Smooth muscle cell (in vitro differentiated cells): Measurements from ENCODE around the gene HPCAL4. TPM values are rescaled to one million over a fixed set of nuclear protein-coding genes. Genes with fewer than 3 reads are reported as not detected.

Experiments used
- DNase-seq: peaks from one replicate; lab custom pipeline; 2025; ENCODE audit not compliant: unreplicated experiment; lab: John Stamatoyannopoulos, UW
- H2AFZ ChIP-seq: fragments of 200-600 bp; sonication (generic); 2 replicates; pipeline ENCODE4 v1.6.0; 2016; ENCODE audit warnings: antibody characterized with exemption, low read depth, mild to moderate bottlenecking
- H3F3A ChIP-seq: fragments of 200-600 bp; sonication (generic); 2 replicates; pipeline ENCODE4 v1.6.0; 2017; ENCODE audit warnings: antibody characterized with exemption, low read depth
- H3K27ac ChIP-seq: fragments of 200-600 bp; sonication (generic); 2 replicates; pipeline ENCODE4 v1.5.1; 2016; ENCODE audit warnings: low read depth, mild to moderate bottlenecking
- H3K27me3 ChIP-seq: fragments of 200-600 bp; sonication (generic); 2 replicates; pipeline ENCODE4 v1.6.1; 2016; ENCODE audit warnings: low read depth, mild to moderate bottlenecking
- H3K36me3 ChIP-seq: fragments of 200-600 bp; sonication (generic); 2 replicates; pipeline ENCODE4 v1.5.1; 2016; ENCODE audit warnings: low read depth
- H3K4me1 ChIP-seq: fragments of 200-600 bp; sonication (generic); 2 replicates; pipeline ENCODE4 v1.5.1; 2016; ENCODE audit warnings: low read depth
- H3K4me2 ChIP-seq: fragments of 200-600 bp; sonication (generic); 2 replicates; pipeline ENCODE4 v1.6.0; 2016; ENCODE audit warnings: mild to moderate bottlenecking
- H3K4me3 ChIP-seq: fragments of 200-600 bp; sonication (generic); 2 replicates; pipeline ENCODE4 v1.5.1; 2016; ENCODE audit warnings: mild to moderate bottlenecking
- H3K79me2 ChIP-seq: fragments of 200-600 bp; sonication (generic); 2 replicates; pipeline ENCODE4 v1.6.0; 2016; ENCODE audit warnings: low read depth, mild to moderate bottlenecking
- H3K9ac ChIP-seq: fragments of 200-600 bp; sonication (generic); 2 replicates; pipeline ENCODE4 v1.6.0; 2016; ENCODE audit warnings: low read depth
- H3K9me3 ChIP-seq: fragments of 200-600 bp; sonication (generic); replicated peaks from 2 replicates; pipeline ENCODE4 v1.5.1; 2016; ENCODE audit warnings: low read depth
- H4K20me1 ChIP-seq: fragments of 200-600 bp; sonication (generic); 2 replicates; pipeline ENCODE4 v1.6.0; 2016; ENCODE audit warnings: low read depth
- CTCF ChIP-seq: fragments of 200-600 bp; sonication (generic); IDR thresholded peaks from 2 replicates; pipeline ENCODE4 v1.5.1; 2017; ENCODE audit warnings: borderline replicate concordance, mild to moderate bottlenecking, antibody characterized with exemption; ENCODE audit not compliant: insufficient read depth, poor library complexity, severe bottlenecking
- WGBS: methylation state at CpG from one replicate; pipeline ENCODE4 v1.1.7; 2016; ENCODE audit warnings: low lambda C conversion rate; 5-methylcytosine and 5-hydroxymethylcytosine counted together
- polyA plus RNA-seq: library from polyadenylated mRNA; unstranded; fragments of >200 nt; fragmentation: Nextera tagmentation; extraction: Ambion mirVana; gene quantifications from 2 replicates; pipeline ENCODE4 v1.2.1, GENCODE V29; 2016
- total RNA-seq: library from RNA; depleted of rRNA; stranded (reverse); fragments of >200 nt; gene quantifications from 2 replicates; pipeline ENCODE4 v1.2.3, GENCODE V29; 2014

HPCAL4 gene
- total and polyA plus RNA-seq, 2 experiments from 2014 or later = 0.04 TPM; not detected in 1

- peaks cover 92% of the 10 kb centered on the region for H3K27me3 ChIP-seq
- no peak overlapping the region for H3K4me3 ChIP-seq
- WGBS = 78% methylated on average over 4 of the region's 4 CpGs
- H3K27ac ChIP-seq = no peak overlapping the region
- H3K79me2 ChIP-seq = no peaks in the 10 kb centered on the region
- DNase-seq = no peak
- H3F3A ChIP-seq = no peaks in the 10 kb centered on the region
- H2AFZ ChIP-seq = no peak overlapping the region
- H3K36me3 ChIP-seq = no peaks in the 10 kb centered on the region
- H4K20me1 ChIP-seq = no peaks in the 10 kb centered on the region
- no peaks in the 10 kb centered on the region for H3K9me3 ChIP-seq
- H3K9ac ChIP-seq = no peak overlapping the region
- no peaks in the 10 kb centered on the region for H3K4me1 ChIP-seq
- H3K4me2 ChIP-seq = no peak overlapping the region
- no peak for TF ChIP-seq CTCF
Measured at GRCh38 chr1:39677645-39678044, 13.6 kb downstream of the HPCAL4 start.

- DNase-seq = no peak
- peaks cover 92% of the 10 kb centered on the region for H3K27me3 ChIP-seq
- no peaks in the 10 kb centered on the region for H3K9me3 ChIP-seq
- no peak overlapping the region for H2AFZ ChIP-seq
- no peak overlapping the region for H3K27ac ChIP-seq
- no peaks in the 10 kb centered on the region for H3K4me1 ChIP-seq
- H4K20me1 ChIP-seq = no peaks in the 10 kb centered on the region
- H3K4me3 ChIP-seq = no peak overlapping the region
- no peak overlapping the region for H3K4me2 ChIP-seq
- no peaks in the 10 kb centered on the region for H3F3A ChIP-seq
- TF ChIP-seq CTCF = no peak
- H3K36me3 ChIP-seq = no peaks in the 10 kb centered on the region
- no peak overlapping the region for H3K9ac ChIP-seq
- 82% methylated on average over 6 of the region's 6 CpGs for WGBS
- no peaks in the 10 kb centered on the region for H3K79me2 ChIP-seq
Measured at GRCh38 chr1:39676948-39677548, 14.2 kb downstream of the HPCAL4 start.

- WGBS = 81% methylated on average over 1 of the region's 1 CpG
- H3K4me2 ChIP-seq = no peak overlapping the region
- H3K4me1 ChIP-seq = no peaks in the 10 kb centered on the region
- no peaks in the 10 kb centered on the region for H3K79me2 ChIP-seq
- DNase-seq = no peak
- no peak overlapping the region for H3K27ac ChIP-seq
- peaks cover 92% of the 10 kb centered on the region for H3K27me3 ChIP-seq
- no peaks in the 10 kb centered on the region for H3K36me3 ChIP-seq
- H4K20me1 ChIP-seq = no peaks in the 10 kb centered on the region
- H2AFZ ChIP-seq = no peak overlapping the region
- no peak for TF ChIP-seq CTCF
- H3F3A ChIP-seq = no peaks in the 10 kb centered on the region
- no peak overlapping the region for H3K9ac ChIP-seq
- H3K9me3 ChIP-seq = no peaks in the 10 kb centered on the region
- no peak overlapping the region for H3K4me3 ChIP-seq
Measured at GRCh38 chr1:39675220-39675619, 16.0 kb downstream of the HPCAL4 start.

GRCh38 chr1:39673215-39673614, 18.0 kb downstream of the HPCAL4 start:
- DNase-seq = no peak
- H3F3A ChIP-seq = no peaks in the 10 kb centered on the region
- H3K4me2 ChIP-seq = no peak overlapping the region
- no peaks in the 10 kb centered on the region for H3K9me3 ChIP-seq
- H3K79me2 ChIP-seq = no peaks in the 10 kb centered on the region
- peaks cover 92% of the 10 kb centered on the region for H3K27me3 ChIP-seq
- H3K27ac ChIP-seq = no peak overlapping the region
- H3K4me1 ChIP-seq = no peaks in the 10 kb centered on the region
- no peak for TF ChIP-seq CTCF
- H3K36me3 ChIP-seq = no peaks in the 10 kb centered on the region
- 68% methylated on average over 3 of the region's 3 CpGs for WGBS
- H3K9ac ChIP-seq = no peak overlapping the region
- H2AFZ ChIP-seq = no peak overlapping the region
- H3K4me3 ChIP-seq = no peak overlapping the region
- H4K20me1 ChIP-seq = no peaks in the 10 kb centered on the region
